K562 treated with DMSO at 1 percent for 24 hours (cell line): ENCODE results near the gene AAMDC. TPM values are rescaled to one million over a fixed set of nuclear protein-coding genes. Genes with fewer than 3 reads are reported as not detected.

ENCODE experiments used
- total RNA-seq: library from RNA; unstranded; fragments of 300-600 nt; gene quantifications from 2 replicates; pipeline ENCODE4 v1.2.3, GENCODE V29; 2022; ENCODE audit warnings: low read depth; ENCODE audit not compliant: insufficient read depth

AAMDC gene
- 63.1 and 84.7 TPM in 2 replicates for total RNA-seq

DNA sequence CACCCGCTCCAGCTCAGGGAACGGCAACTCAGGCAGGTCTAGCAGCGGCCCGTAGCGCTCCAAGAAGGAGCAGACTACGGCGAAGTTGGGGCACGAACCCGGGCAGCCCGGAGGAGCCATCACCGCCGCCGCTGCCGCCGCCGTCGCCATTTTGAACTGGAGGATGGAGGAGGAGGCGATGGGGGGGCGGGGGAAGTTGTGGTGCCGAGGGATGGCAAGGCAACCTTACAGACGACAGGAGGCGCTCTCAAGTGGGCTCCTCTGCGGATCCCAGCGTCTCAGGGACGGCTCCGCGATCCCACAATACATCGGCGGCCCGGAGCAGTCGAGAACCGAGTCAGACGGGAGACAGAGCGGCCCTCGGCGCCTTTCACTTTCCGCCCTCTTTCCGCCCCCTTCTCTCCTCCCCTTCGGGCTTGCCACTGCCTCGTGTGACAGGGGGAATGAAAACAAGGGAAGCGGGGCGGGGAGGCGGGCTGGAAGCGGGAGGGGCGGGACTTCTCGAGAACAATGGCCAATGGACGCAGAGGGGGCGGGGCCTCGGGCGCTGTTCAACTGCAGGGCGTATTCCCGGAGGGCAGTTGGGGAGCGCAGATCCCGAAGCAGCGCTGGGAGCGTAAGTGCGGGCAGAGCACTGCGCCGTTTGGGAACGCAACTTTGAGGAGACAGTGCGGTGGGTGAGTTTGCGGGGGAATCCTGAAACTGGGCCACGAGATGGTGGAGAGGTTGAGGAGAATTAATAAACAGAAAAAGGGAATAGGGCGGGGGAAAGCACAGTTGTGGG, at the start of gene AAMDC, which contains the start of gene RSF1:
Gene AAMDC, plus strand, starts transcription at position 580 of the 784 bp plus-strand sequence. CDS start 21,353 bp downstream, outside the sequence.
Gene RSF1, minus strand, starts transcription at position 158 of the 784 bp plus-strand sequence. Its CDS starts 8 bp downstream, at position 150.

Other genes with a start within 250 kb of the AAMDC start
- 2.3 and 2.5 TPM in 2 replicates for gene AQP11, start 231.2 kb upstream of the AAMDC start, total RNA-seq
- 97.7 and 108 TPM in 2 replicates for gene CLNS1A, start 183.3 kb upstream of the AAMDC start, total RNA-seq
- 35.9 and 37.0 TPM in 2 replicates for gene RSF1, start 422 bp upstream of the AAMDC start, total RNA-seq
- 26.4 and 26.9 TPM in 2 replicates for gene INTS4, start 173.5 kb downstream of the AAMDC start, total RNA-seq
- 0.54 TPM in 1 of 2 replicates, not detected in the other for gene KCTD14, start 202.1 kb downstream of the AAMDC start, total RNA-seq
- gene THRSP, start 242.7 kb downstream of the AAMDC start, total RNA-seq, result 1.5 and 1.6 TPM in 2 replicates